H1 (cell line): ENCODE measurements around the gene MCC. TPM values are rescaled to one million over a fixed set of nuclear protein-coding genes. Genes with fewer than 3 reads are reported as not detected.

Source experiments
- CTCF ChIA-PET: fragments of 300-600 bp; sonication (Branson Sonifier 250); formaldehyde crosslinking; loops from one replicate; lab custom pipeline; 2021; ENCODE audit not compliant: partially characterized antibody; lab: Charles Lee
- POLR2A ChIA-PET: fragments of 300-600 bp; sonication (Branson Sonifier 250); formaldehyde crosslinking; loops from one replicate; lab custom pipeline; 2021; ENCODE audit warnings: inconsistent platforms; ENCODE audit not compliant: partially characterized antibody; lab: Charles Lee
- DNase-seq, 2 experiments: peaks; one replicate each; pipeline versions ENCODE4 v3.0.0 to v3.0.0-alpha.2; 2010 to 2022; ENCODE audit warnings: low spot score in 2 of 2, low read depth in 1 of 2, mixed read lengths in 1 of 2
- FAIRE-seq: peaks from 2 replicates; lab custom pipeline; 2011; peaks lifted over from hg19 to GRCh38; lab: Jason Lieb, UNC
- H2AFZ ChIP-seq: 2 replicates; pipeline ENCODE4 v1.8.1; 2012; ENCODE audit warnings: low read length, inconsistent platforms
- H2AK5ac ChIP-seq: 2 replicates; pipeline ENCODE4 v1.6.1; 2013; ENCODE audit warnings: low read depth, low read length
- H2BK120ac ChIP-seq: replicated peaks from 2 replicates; pipeline ENCODE3; 2013; ENCODE audit warnings: low read depth, low read length, inconsistent platforms
- H2BK12ac ChIP-seq: 2 replicates; pipeline ENCODE4 v1.6.1; 2013; ENCODE audit warnings: low read depth, low read length
- H2BK15ac ChIP-seq: 2 replicates; pipeline ENCODE4 v1.6.1; 2013; ENCODE audit warnings: low read length
- H2BK20ac ChIP-seq: 2 replicates; pipeline ENCODE4 v1.6.1; 2013; ENCODE audit warnings: low read length
- H2BK5ac ChIP-seq: 2 replicates; pipeline ENCODE4 v1.6.1; 2013; ENCODE audit warnings: low read depth, low read length
- H3K14ac ChIP-seq: 2 replicates; pipeline ENCODE4 v1.6.1; 2013; ENCODE audit warnings: inconsistent platforms; ENCODE audit not compliant: insufficient read length
- H3K18ac ChIP-seq: 2 replicates; pipeline ENCODE4 v1.6.1; 2013; ENCODE audit warnings: low read length; ENCODE audit errors: extremely low read depth
- H3K23ac ChIP-seq: 2 replicates; pipeline ENCODE4 v1.6.1; 2013; ENCODE audit warnings: inconsistent platforms; ENCODE audit not compliant: insufficient read length
- H3K23me2 ChIP-seq: 2 replicates; pipeline ENCODE4 v1.6.1; 2013; ENCODE audit warnings: low read depth, low read length
- H3K27ac ChIP-seq: 2 replicates; pipeline ENCODE4 v1.6.1; 2011; ENCODE audit warnings: low read depth, low read length, inconsistent platforms
- H3K27me3 ChIP-seq, 4 experiments: replicated peaks in 1 of 4; 1 replicate in 1 of 4; 2 replicates in 3 of 4; pipeline versions ENCODE4 v1.6.1 to v1.8.1; 2011 to 2013; ENCODE audit warnings: low read length in 3 of 4, mild to moderate bottlenecking in 3 of 4, inconsistent platforms in 2 of 4, mixed read lengths in 2 of 4, moderate library complexity in 1 of 4; ENCODE audit not compliant: control insufficient read depth in 3 of 4, insufficient read depth in 3 of 4; ENCODE audit errors: extremely low read depth in 1 of 4
- H3K36me3 ChIP-seq, 4 experiments: 2 replicates each; pipeline versions ENCODE4 v1.6.1 to v1.8.1; 2011 to 2013; ENCODE audit warnings: mild to moderate bottlenecking in 4 of 4, low read length in 3 of 4, moderate library complexity in 2 of 4, control low read depth in 1 of 4, inconsistent platforms in 1 of 4; ENCODE audit not compliant: insufficient read depth in 4 of 4, control insufficient read depth in 2 of 4
- H3K4ac ChIP-seq: replicated peaks from 2 replicates; pipeline ENCODE3; 2013; ENCODE audit warnings: low read length, low read depth, mixed read lengths, inconsistent platforms; ENCODE audit not compliant: insufficient read length
- H3K4me1 ChIP-seq, 4 experiments: replicated peaks in 1 of 4; 1 replicate in 1 of 4; 2 replicates in 3 of 4; pipeline versions ENCODE4 v1.6.1 to v1.8.1; 2011 to 2013; ENCODE audit warnings: low read length in 3 of 4, inconsistent platforms in 2 of 4, mixed read lengths in 1 of 4; ENCODE audit not compliant: insufficient read depth in 4 of 4, control insufficient read depth in 3 of 4
- H3K4me2 ChIP-seq, 2 experiments: 2 replicates each; pipeline versions ENCODE4 v1.6.1 to v1.8.1; 2011 to 2013; ENCODE audit warnings: low read depth in 2 of 2, low read length in 2 of 2, control low read depth in 1 of 2, inconsistent platforms in 1 of 2, mild to moderate bottlenecking in 1 of 2; ENCODE audit not compliant: insufficient read depth in 1 of 2
- H3K4me3 ChIP-seq, 4 experiments: fragments of 200-600, 300-600 bp in 1 of 4; sonication (generic), shearing (Covaris generic), sonication (Bioruptor Twin) in 1 of 4; 2 replicates each; pipeline versions ENCODE4 v1.5.1 to v1.8.1; 2011 to 2016; ENCODE audit warnings: low read length in 4 of 4, low read depth in 3 of 4, control low read depth in 2 of 4, inconsistent platforms in 2 of 4, mild to moderate bottlenecking in 2 of 4, mixed read lengths in 1 of 4, moderate library complexity in 1 of 4; ENCODE audit not compliant: insufficient read depth in 2 of 4; ENCODE audit errors: extremely low read depth in 1 of 4
- H3K56ac ChIP-seq: replicated peaks from 2 replicates; pipeline ENCODE3; 2013; ENCODE audit warnings: low read depth, mild to moderate bottlenecking, mixed read lengths, low read length, inconsistent platforms; ENCODE audit not compliant: insufficient read length
- H3K79me1 ChIP-seq: 2 replicates; pipeline ENCODE4 v1.6.1; 2013; ENCODE audit warnings: low read depth, low read length, control low read depth
- H3K79me2 ChIP-seq, 2 experiments: 2 replicates each; pipeline versions ENCODE4 v1.6.1 to v1.8.1; 2012 to 2013; ENCODE audit warnings: low read length in 2 of 2, mild to moderate bottlenecking in 2 of 2, inconsistent platforms in 1 of 2; ENCODE audit not compliant: insufficient read depth in 2 of 2, control insufficient read depth in 1 of 2
- H3K9ac ChIP-seq, 4 experiments: replicated peaks in 1 of 4; 1 replicate in 1 of 4; 2 replicates in 3 of 4; pipeline versions ENCODE4 v1.6.1 to v1.8.1; 2011 to 2013; ENCODE audit warnings: low read depth in 3 of 4, low read length in 3 of 4, control low read depth in 2 of 4, mild to moderate bottlenecking in 2 of 4, moderate library complexity in 2 of 4, inconsistent platforms in 1 of 4; ENCODE audit errors: extremely low read depth in 1 of 4
- H3K9me3 ChIP-seq, 2 experiments: 2 replicates each; pipeline versions ENCODE4 v1.6.1 to v1.8.1; 2012 to 2013; ENCODE audit warnings: mild to moderate bottlenecking in 2 of 2, moderate library complexity in 2 of 2, control low read depth in 1 of 2, inconsistent platforms in 1 of 2, low read depth in 1 of 2, low read length in 1 of 2, mixed read lengths in 1 of 2; ENCODE audit not compliant: insufficient read depth in 2 of 2
- H4K20me1 ChIP-seq, 2 experiments: replicated peaks in 1 of 2; 2 replicates each; pipeline versions ENCODE3 to v1.8.1; 2011 to 2013; ENCODE audit warnings: inconsistent platforms in 2 of 2, low read length in 2 of 2, mild to moderate bottlenecking in 1 of 2; ENCODE audit not compliant: insufficient read depth in 2 of 2, control insufficient read depth in 1 of 2
- H4K5ac ChIP-seq: 2 replicates; pipeline ENCODE4 v1.6.1; 2013; ENCODE audit warnings: low read length, low read depth, mixed read lengths, inconsistent platforms; ENCODE audit not compliant: insufficient read length
- H4K8ac ChIP-seq: 2 replicates; pipeline ENCODE4 v1.8.0; 2013; ENCODE audit warnings: mild to moderate bottlenecking, moderate library complexity, low read length, inconsistent platforms; ENCODE audit not compliant: insufficient read depth; ENCODE audit errors: extremely low read depth
- H4K91ac ChIP-seq: replicated peaks from 2 replicates; pipeline ENCODE3; 2013; ENCODE audit warnings: low read length, mixed read lengths, inconsistent platforms; ENCODE audit not compliant: insufficient read length
- FOSL1 ChIP-seq: IDR thresholded peaks from 2 replicates; pipeline ENCODE4 v1.6.1; 2011; ENCODE audit warnings: mild to moderate bottlenecking, low read depth, low read length, moderate library complexity; ENCODE audit not compliant: insufficient read depth
- WGBS, 2 experiments: shearing (Covaris generic) in 1 of 2; methylation state at CpG; one replicate each; pipeline versions ENCODE4 v1.1.6 to v1.1.7; 2013 to 2015; ENCODE audit warnings: low lambda C conversion rate in 2 of 2, mixed read lengths in 2 of 2, inconsistent platforms in 1 of 2, low coverage in 1 of 2, missing lambda C conversion rate in 1 of 2; ENCODE audit not compliant: insufficient replicate concordance in 2 of 2, insufficient coverage in 1 of 2, insufficient read length in 1 of 2; ENCODE audit errors: extremely low coverage in 1 of 2, missing lambda C conversion rate in 1 of 2; 5-methylcytosine and 5-hydroxymethylcytosine counted together
- polyA plus RNA-seq, 7 experiments: library from polyadenylated mRNA; depleted of rRNA in 3 of 7; stranded (reverse) in 5 of 7; unstranded in 2 of 7; fragments of >200 nt in 5 of 7; fragments of 200-250 nt in 2 of 7; gene quantifications; 1 replicate in 5 of 7; 2 replicates in 1 of 7; 4 replicates in 1 of 7; pipeline versions ENCODE4 v1.2.1 to v1.2.3, GENCODE V29; 2011 to 2013; ENCODE audit warnings: missing spikeins in 2 of 7, mixed read lengths in 2 of 7
- total RNA-seq: library from RNA; stranded (reverse); fragmentation: NEBNext Ultra II Directional; extraction: Animal tissue kit (Norgen Biotek cat#: 25700); gene quantifications from 2 replicates; pipeline ENCODE4 v1.2.1, GENCODE V29; 2021

The MCC gene
- total and polyA plus RNA-seq, 2 of the 8 experiments (the other 6 are each of a cell fraction or from before 2014, with no cell fraction given) = 2.6 to 18.3 TPM

GRCh38 chr5:113099822-113100221, 388.4 kb downstream of the MCC start:
- Histone ChIP-seq H3K4me1 (peaks cover 0 to 2% (median 0%) of the 10 kb centered on the region in 4 experiments; a peak in 1 of 7 replicates), H3K56ac (no peak overlapping the region), H2AFZ (no peak overlapping the region), H4K8ac (no peak overlapping the region), H3K27ac (no peak overlapping the region), H4K20me1 (no peaks in the 10 kb centered on the region), H3K4me3 (no peak overlapping the region), H2BK12ac (no peak overlapping the region), H3K79me2 (no peaks in the 10 kb centered on the region), H3K4me2 (no peak overlapping the region), H3K18ac (no peak overlapping the region), H3K23me2 (no peaks in the 10 kb centered on the region), H3K79me1 (no peaks in the 10 kb centered on the region), H2BK20ac (no peak overlapping the region), H3K9me3 (no peaks in the 10 kb centered on the region), H2BK120ac (no peak overlapping the region), H3K14ac (no peak overlapping the region), H3K23ac (no peak overlapping the region), H3K9ac (no peak overlapping the region), H3K27me3 (no peaks in the 10 kb centered on the region), H4K91ac (no peak overlapping the region), H2BK5ac (no peak overlapping the region), H3K36me3 (peaks cover 0 to 2% (median 0%) of the 10 kb centered on the region in 4 experiments; a peak in 1 of 8 replicates), H4K5ac (no peak overlapping the region), H2BK15ac (no peak overlapping the region), H2AK5ac (no peak overlapping the region), H3K4ac (no peak overlapping the region)
- POLR2A ChIA-PET = no interaction called here
- 94% methylated on average over 4 of the region's 4 CpGs; no CpG with 5 or more reads in 1 of the 2 experiments for WGBS, 2 experiments
- CTCF ChIA-PET = interaction anchor here (0.6 to 2.0 kb wide), 3 partner anchors 10 to 24 kb away, joined by 3 to 6 read pairs (median 5); no protein-coding TSS in a partner anchor
- no peak for TF ChIP-seq FOSL1
- DNase-seq (no peak), FAIRE-seq (no peak)
